ENCODE measurements around the gene WDR75. TPM values are rescaled to one million over a fixed set of nuclear protein-coding genes. Genes with fewer than 3 reads are reported as not detected.

Gene WDR75
- total and polyA plus RNA-seq, 4 donors = 16.3 to 50.1 (median 23.2) TPM

- Histone ChIP-seq H3K4me3 (no peak overlapping the region), H3K9ac (ENCODE audit: insufficient read depth in 1 of 2, low read length in 2 of 2) (no peak overlapping the region), H3K27me3 (ENCODE audit: control insufficient read depth in 3 of 3, insufficient read depth in 3 of 3, low read length in 2 of 3) (no peaks in the 10 kb centered on the region), H3K4me1 (ENCODE audit: control insufficient read depth in 5 of 5, insufficient read depth in 5 of 5, low read length in 5 of 5) (peaks cover 0 to 47% (median 9%) of the 10 kb centered on the region in 5 donors), H3K27ac (ENCODE audit: low read depth in 1 of 2, low read length in 1 of 2) (no peak overlapping the region), H3K9me3 (ENCODE audit: control insufficient read depth in 4 of 4, insufficient read depth in 3 of 4, low read length in 3 of 4) (no peaks in the 10 kb centered on the region), H3K36me3 (ENCODE audit: control insufficient read depth in 4 of 4, insufficient read depth in 4 of 4, low read length in 4 of 4) (no peaks in the 10 kb centered on the region)
- DNase-seq (peak in 2 of 3 donors; percentile 29 to 38), ATAC-seq (ENCODE audit: insufficient read depth, low FRiP score) (peak; percentile 11)
- TF ChIP-seq CTCF (IDR thresholded peaks at IDR 0.05; ENCODE audit: control extremely low read depth, extremely low read depth) = no peak
- 72 to 83% methylated on average over 5 of the region's 5 CpGs for WGBS, 2 donors
These were observed 81.3 kb downstream of the WDR75 start for GRCh38 chr2:189522435-189523151.

- Histone ChIP-seq H3K27ac (ENCODE audit: low read depth in 1 of 2, low read length in 1 of 2) (no peak overlapping the region), H3K4me3 (no peak overlapping the region), H3K9ac (ENCODE audit: insufficient read depth in 1 of 2, low read length in 2 of 2) (no peak overlapping the region), H3K36me3 (ENCODE audit: control insufficient read depth in 4 of 4, insufficient read depth in 4 of 4, low read length in 4 of 4) (no peaks in the 10 kb centered on the region), H3K9me3 (ENCODE audit: control insufficient read depth in 4 of 4, insufficient read depth in 3 of 4, low read length in 3 of 4) (no peaks in the 10 kb centered on the region), H3K27me3 (ENCODE audit: control insufficient read depth in 3 of 3, insufficient read depth in 3 of 3, low read length in 2 of 3) (no peaks in the 10 kb centered on the region), H3K4me1 (ENCODE audit: control insufficient read depth in 5 of 5, insufficient read depth in 5 of 5, low read length in 5 of 5) (peaks cover 0 to 52% (median 9%) of the 10 kb centered on the region in 5 donors)
- DNase-seq (no peak), ATAC-seq (ENCODE audit: insufficient read depth, low FRiP score) (no peak)
- TF ChIP-seq CTCF (IDR thresholded peaks at IDR 0.05; ENCODE audit: control extremely low read depth, extremely low read depth) = no peak
- 79 to 81% methylated on average over 4 of the region's 4 CpGs for WGBS, 2 donors
These were observed 83.5 kb downstream of the WDR75 start for GRCh38 chr2:189524746-189525145.

Other genes starting within 250 kb of the WDR75 start
- 100 to 1,000 TPM in 1 of 2 donors, 10 to 100 TPM in 1; 94.2 to 553 TPM for gene SLC40A1, start 139.3 kb downstream of the WDR75 start, total RNA-seq
- 10 to 100 TPM; 50.2 to 57.4 TPM for gene SLC40A1, start 139.3 kb downstream of the WDR75 start, polyA plus RNA-seq
- 10 to 100 TPM; 28.0 to 55.8 TPM for gene ASNSD1, start 220.0 kb downstream of the WDR75 start, total RNA-seq
- gene ASNSD1, start 220.0 kb downstream of the WDR75 start, polyA plus RNA-seq = 10 to 100 TPM; 28.7 to 31.4 TPM
- gene ANKAR, start 233.2 kb downstream of the WDR75 start, total RNA-seq = 10 to 100 TPM in 1 of 2 donors, 1 to 10 TPM in 1; 8.0 to 39.2 TPM
- 1 to 10 TPM in 1 of 2 donors, under 1 TPM in 1; 0.95 to 4.0 TPM for gene ANKAR, start 233.2 kb downstream of the WDR75 start, polyA plus RNA-seq